ENCODE data around the gene BBS9. TPM values are rescaled to one million over a fixed set of nuclear protein-coding genes. Genes with fewer than 3 reads are reported as not detected.

The BBS9 gene
- total RNA-seq, 1 experiment from 2014 or later, result 26.4 TPM

DNA sequence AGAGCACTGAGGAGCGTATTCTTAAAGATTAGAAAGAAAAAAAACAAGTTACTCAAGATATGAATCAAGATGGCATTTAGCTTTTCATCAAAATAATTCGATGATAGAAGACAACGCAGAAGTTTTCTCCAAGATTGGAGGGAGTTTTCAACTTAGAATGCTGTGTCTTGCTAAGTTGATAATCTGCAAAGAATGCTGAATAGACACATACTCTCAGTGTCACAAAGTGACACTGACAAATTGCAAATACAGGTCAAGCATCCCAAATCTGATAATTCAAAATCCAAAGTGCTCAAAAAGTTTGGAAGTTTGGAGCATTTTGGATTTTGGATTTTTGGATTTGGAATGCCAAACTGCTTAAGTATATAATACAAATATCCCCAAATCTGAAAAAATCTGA lies 243.8 kb downstream of the BBS9 start:
- Histone ChIP-seq H3K18ac (ENCODE audit: insufficient read length, low read depth, low read length) (no peak overlapping the region), H3K23ac (ENCODE audit: insufficient read length, low read depth, low read length) (no peak overlapping the region), H3K79me1 (ENCODE audit: insufficient read depth, low read depth, low read length, poor library complexity, severe bottlenecking) (no peaks in the 10 kb centered on the region), H2BK5ac (ENCODE audit: insufficient read length, low read length) (no peak overlapping the region), H4K5ac (ENCODE audit: insufficient read length, low read depth, low read length) (no peak overlapping the region), H3K14ac (ENCODE audit: insufficient read depth, low read length) (no peak overlapping the region), H3K4me2 (ENCODE audit: insufficient read depth, insufficient read length, low read length) (no peak overlapping the region), H4K91ac (ENCODE audit: insufficient read length, low read depth, low read length) (no peak overlapping the region), H3K4me1 (ENCODE audit: insufficient read depth, low read length) (no peaks in the 10 kb centered on the region), H3K23me2 (ENCODE audit: insufficient read length, low read depth, low read length, poor library complexity, severe bottlenecking) (no peaks in the 10 kb centered on the region), H3K27ac (ENCODE audit: insufficient read length, low read depth, low read length) (no peak overlapping the region), H3K9ac (ENCODE audit: extremely low read depth, insufficient read length, low read length) (no peak overlapping the region), H3T11ph (ENCODE audit: low read length) (no peak overlapping the region), H3K27me3 (ENCODE audit: insufficient read depth, low read length) (no peaks in the 10 kb centered on the region), H3K9me3 (ENCODE audit: control insufficient read depth, low read depth, low read length) (no peaks in the 10 kb centered on the region), H3K79me2 (ENCODE audit: insufficient read depth, low read length) (no peaks in the 10 kb centered on the region), H2BK12ac (ENCODE audit: insufficient read length, low read depth, low read length) (no peak overlapping the region), H2AFZ (ENCODE audit: low read length) (no peak overlapping the region), H2BK15ac (ENCODE audit: low read depth, low read length) (no peak overlapping the region), H3K56ac (ENCODE audit: insufficient read length, low read depth, low read length) (no peak overlapping the region), H2AK5ac (ENCODE audit: insufficient read length, low read length) (no peak overlapping the region), H2BK20ac (ENCODE audit: low read depth, low read length, poor library complexity, severe bottlenecking) (no peak overlapping the region), H3K4ac (ENCODE audit: low read depth, low read length) (no peak overlapping the region), H2BK120ac (ENCODE audit: low read depth, low read length, poor library complexity, severe bottlenecking) (no peak overlapping the region), H4K20me1 (ENCODE audit: control insufficient read depth, insufficient read depth, insufficient read length) (no peaks in the 10 kb centered on the region), H4K8ac (replicated peaks; ENCODE audit: insufficient read length, low read depth, low read length) (no peak overlapping the region)
- Mint-ChIP-seq H3K27me3 (ENCODE audit: low read depth) (no peaks in the 10 kb centered on the region), H3K4me3 (no peak overlapping the region), H3K36me3 (ENCODE audit: insufficient read depth in 1 of 3, low read depth in 3 of 3) (peaks cover 0 to 2% (median 0%) of the 10 kb centered on the region in 3 experiments; a peak in 2 of 7 replicates), H3K4me1 (peaks cover 4 to 8% of the 10 kb centered on the region in 2 experiments; a peak in 2 of 4 replicates), H3K27ac (peak overlapping the region in 1 of 3 experiments; percentile 2; a peak in 2 of 7 replicates), H3K9me3 (no peaks in the 10 kb centered on the region; a peak in 2 of 5 replicates)
- TF ChIP-seq, protein P1, sequence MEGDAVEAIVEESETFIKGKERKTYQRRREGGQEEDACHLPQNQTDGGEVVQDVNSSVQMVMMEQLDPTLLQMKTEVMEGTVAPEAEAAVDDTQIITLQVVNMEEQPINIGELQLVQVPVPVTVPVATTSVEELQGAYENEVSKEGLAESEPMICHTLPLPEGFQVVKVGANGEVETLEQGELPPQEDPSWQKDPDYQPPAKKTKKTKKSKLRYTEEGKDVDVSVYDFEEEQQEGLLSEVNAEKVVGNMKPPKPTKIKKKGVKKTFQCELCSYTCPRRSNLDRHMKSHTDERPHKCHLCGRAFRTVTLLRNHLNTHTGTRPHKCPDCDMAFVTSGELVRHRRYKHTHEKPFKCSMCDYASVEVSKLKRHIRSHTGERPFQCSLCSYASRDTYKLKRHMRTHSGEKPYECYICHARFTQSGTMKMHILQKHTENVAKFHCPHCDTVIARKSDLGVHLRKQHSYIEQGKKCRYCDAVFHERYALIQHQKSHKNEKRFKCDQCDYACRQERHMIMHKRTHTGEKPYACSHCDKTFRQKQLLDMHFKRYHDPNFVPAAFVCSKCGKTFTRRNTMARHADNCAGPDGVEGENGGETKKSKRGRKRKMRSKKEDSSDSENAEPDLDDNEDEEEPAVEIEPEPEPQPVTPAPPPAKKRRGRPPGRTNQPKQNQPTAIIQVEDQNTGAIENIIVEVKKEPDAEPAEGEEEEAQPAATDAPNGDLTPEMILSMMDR (conservative IDR thresholded peaks at IDR 0.05), result no peak
- no CpG with 5 or more reads among the region's 3 CpGs for WGBS (ENCODE audit: extremely low coverage, insufficient read length, low lambda C conversion rate)
- DNase-seq, result no peak
